ENCODE measurements around the gene FAM219A. TPM values are rescaled to one million over a fixed set of nuclear protein-coding genes. Genes with fewer than 3 reads are reported as not detected.

The FAM219A gene
- total RNA-seq, 1 donor from 2014 or later, result 22.9 TPM

DNA sequence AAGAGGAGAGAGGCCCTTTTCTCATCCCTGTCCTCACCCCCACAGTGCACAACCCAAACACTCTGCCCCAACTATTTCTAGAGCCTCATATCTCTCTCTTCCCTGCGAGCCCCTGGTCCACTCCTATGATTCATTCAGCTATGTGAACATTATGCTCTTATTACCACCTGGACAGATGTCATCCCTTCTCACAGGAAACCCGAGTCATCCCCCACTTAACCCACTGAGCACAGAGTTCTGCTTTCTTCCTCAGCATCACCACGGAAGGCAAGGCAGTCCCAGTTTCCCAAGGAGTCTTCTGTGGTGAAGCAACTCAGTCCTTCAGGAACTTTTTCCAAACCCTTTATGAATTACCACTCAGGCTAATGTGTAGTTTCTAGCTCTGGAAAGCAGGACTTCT, 1.6 kb upstream of the FAM219A start:
- peaks cover 35% of the 10 kb centered on the region for H3K4me1 ChIP-seq
- H3K4me3 ChIP-seq, result no peak overlapping the region
- no peaks in the 10 kb centered on the region for H3K9me3 ChIP-seq (replicated peaks)
- intact Hi-C loops (cut with micrococcal nuclease), result no loop called here
- no peaks in the 10 kb centered on the region for H3K27me3 ChIP-seq (ENCODE audit: low read depth)
- DNase-seq, result no peak
- H3K36me3 ChIP-seq, result no peaks in the 10 kb centered on the region
- H3K27ac ChIP-seq (replicated peaks), result no peak overlapping the region
- TF ChIP-seq, protein P1, sequence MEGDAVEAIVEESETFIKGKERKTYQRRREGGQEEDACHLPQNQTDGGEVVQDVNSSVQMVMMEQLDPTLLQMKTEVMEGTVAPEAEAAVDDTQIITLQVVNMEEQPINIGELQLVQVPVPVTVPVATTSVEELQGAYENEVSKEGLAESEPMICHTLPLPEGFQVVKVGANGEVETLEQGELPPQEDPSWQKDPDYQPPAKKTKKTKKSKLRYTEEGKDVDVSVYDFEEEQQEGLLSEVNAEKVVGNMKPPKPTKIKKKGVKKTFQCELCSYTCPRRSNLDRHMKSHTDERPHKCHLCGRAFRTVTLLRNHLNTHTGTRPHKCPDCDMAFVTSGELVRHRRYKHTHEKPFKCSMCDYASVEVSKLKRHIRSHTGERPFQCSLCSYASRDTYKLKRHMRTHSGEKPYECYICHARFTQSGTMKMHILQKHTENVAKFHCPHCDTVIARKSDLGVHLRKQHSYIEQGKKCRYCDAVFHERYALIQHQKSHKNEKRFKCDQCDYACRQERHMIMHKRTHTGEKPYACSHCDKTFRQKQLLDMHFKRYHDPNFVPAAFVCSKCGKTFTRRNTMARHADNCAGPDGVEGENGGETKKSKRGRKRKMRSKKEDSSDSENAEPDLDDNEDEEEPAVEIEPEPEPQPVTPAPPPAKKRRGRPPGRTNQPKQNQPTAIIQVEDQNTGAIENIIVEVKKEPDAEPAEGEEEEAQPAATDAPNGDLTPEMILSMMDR (IDR thresholded peaks at IDR 0.05; ENCODE audit: borderline replicate concordance), result no peak

DNA sequence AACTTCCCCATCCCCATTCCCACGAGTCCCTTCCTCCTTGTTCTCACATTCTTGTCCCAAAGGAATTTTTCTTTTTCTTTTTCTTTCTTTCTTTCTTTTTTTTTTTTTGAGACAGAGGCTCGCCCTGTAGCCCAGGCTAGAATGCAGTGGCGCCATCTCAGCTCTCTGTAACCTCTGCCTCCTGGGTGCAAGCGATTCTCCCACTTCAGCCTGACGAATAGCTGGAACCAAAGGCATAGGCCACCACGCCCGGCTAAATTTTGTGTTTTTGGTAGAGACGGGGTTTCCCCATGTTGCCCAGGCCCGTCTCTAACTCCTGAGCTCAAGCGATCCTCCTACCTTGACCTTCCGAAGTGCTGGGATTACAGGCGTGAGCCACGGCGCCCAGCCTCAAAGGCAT, 986 bp upstream of the FAM219A start:
- no peak for DNase-seq
- Histone ChIP-seq H3K36me3 (no peaks in the 10 kb centered on the region), H3K9me3 (replicated peaks) (no peaks in the 10 kb centered on the region), H3K4me3 (no peak overlapping the region), H3K27ac (replicated peaks) (no peak overlapping the region), H3K4me1 (peaks cover 41% of the 10 kb centered on the region), H3K27me3 (ENCODE audit: low read depth) (no peaks in the 10 kb centered on the region)
- intact Hi-C loops (cut with micrococcal nuclease), result no loop called here
- TF ChIP-seq, protein P1 (IDR thresholded peaks at IDR 0.05; ENCODE audit: borderline replicate concordance), result no peak

DNA sequence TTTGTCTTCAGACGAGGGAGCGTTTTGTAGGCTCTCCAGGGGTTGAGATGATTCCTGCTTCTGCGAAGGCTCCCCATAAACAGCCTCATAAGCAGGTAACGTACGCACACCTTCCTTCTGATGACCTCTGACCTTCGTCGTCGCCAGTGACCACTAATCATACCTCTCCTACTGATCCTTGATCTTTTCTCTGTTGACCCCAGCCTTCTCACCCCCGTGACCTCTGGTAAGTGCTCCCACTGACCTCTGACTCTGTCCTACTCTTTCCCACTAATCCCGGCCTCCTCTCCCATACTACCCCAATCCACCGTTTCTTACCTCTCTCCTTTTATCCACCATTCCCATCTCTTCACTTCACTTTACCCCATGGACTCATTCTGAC, 580 bp upstream of the FAM219A start:
- DNase-seq, result no peak
- TF ChIP-seq, protein P1 (IDR thresholded peaks at IDR 0.05; ENCODE audit: borderline replicate concordance), result no peak
- intact Hi-C loops (cut with micrococcal nuclease), result no loop called here

DNA sequence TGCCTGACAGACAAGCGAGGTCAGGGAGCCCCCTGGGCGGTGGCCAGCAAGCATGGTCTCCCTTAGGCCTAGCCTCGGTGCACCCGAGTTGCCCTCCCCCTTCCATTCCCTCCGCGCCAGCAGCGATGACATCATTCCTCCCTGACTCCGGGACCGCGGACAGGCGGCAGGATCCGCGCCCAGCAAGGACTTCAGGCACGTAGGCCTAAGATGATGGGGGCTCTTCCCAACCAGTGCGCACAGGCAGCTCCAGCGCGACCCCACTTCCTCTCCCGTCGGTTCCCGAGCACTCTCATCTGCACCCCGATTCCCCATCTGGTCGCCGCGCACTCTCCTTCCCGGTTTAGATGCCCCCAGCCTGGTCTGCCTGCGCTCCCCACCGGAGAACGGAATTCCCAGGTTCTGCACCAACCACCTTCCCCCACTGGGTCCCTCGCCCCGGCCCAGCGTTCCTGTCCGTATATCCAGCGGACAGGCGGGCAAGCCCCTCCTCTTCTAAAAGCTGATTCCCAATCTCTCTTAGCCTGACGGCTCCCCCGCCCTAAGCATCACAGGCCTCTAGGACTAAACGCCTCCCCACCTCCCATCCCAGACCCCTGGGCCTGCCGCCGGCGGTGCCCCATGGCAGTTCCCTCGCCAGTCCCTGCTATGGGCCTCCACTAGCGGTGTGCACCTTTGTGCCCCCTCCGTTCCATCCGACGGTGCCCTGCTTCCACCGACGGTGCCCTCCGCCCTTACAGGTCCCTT, 931 bp downstream of the FAM219A start:
- Histone ChIP-seq H3K4me1 (peaks cover 60% of the 10 kb centered on the region), H3K27me3 (ENCODE audit: low read depth) (no peaks in the 10 kb centered on the region), H3K9me3 (replicated peaks) (no peaks in the 10 kb centered on the region), H3K36me3 (no peaks in the 10 kb centered on the region), H3K27ac (replicated peaks) (peak overlapping the region; percentile 91), H3K4me3 (peak overlapping the region; percentile 98)
- TF ChIP-seq, protein P1 (IDR thresholded peaks at IDR 0.05; ENCODE audit: borderline replicate concordance), result no peak
- intact Hi-C loops (cut with micrococcal nuclease), result no loop called here
- DNase-seq, result peak; percentile 84

More for the DNA sequence above, 580 bp upstream of the FAM219A start:
- Histone ChIP-seq H3K36me3 (no peaks in the 10 kb centered on the region), H3K27ac (replicated peaks) (no peak overlapping the region), H3K4me1 (peaks cover 45% of the 10 kb centered on the region), H3K9me3 (replicated peaks) (no peaks in the 10 kb centered on the region), H3K27me3 (ENCODE audit: low read depth) (no peaks in the 10 kb centered on the region), H3K4me3 (peak overlapping the region; percentile 98)

DNA sequence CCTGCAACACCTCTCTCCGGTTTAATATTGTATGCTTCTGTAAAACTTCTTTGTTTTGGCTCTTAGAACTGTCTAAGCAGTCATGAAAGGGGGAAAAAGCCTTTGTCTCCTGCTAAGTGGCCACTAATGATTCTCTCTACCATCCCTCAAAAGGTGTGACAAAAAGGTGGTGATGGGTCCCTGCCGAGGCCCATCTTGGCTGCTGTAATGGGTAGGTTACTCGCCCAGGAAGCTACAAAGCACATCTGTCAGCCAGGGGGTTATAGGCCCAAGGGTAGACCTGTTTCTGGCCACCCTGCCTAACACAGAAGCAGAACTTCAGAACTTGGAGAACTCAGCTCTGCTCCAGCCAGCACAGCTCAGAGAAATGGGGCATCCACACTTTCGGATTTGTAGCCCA, 1.6 kb downstream of the FAM219A start:
- TF ChIP-seq, protein P1 (IDR thresholded peaks at IDR 0.05; ENCODE audit: borderline replicate concordance), result no peak
- intact Hi-C loops (cut with micrococcal nuclease), result no loop called here
- Histone ChIP-seq H3K9me3 (replicated peaks) (no peaks in the 10 kb centered on the region), H3K36me3 (no peaks in the 10 kb centered on the region), H3K27me3 (ENCODE audit: low read depth) (no peaks in the 10 kb centered on the region), H3K27ac (replicated peaks) (peak overlapping the region; percentile 91), H3K4me3 (peak overlapping the region; percentile 98), H3K4me1 (peaks cover 67% of the 10 kb centered on the region)
- DNase-seq, result no peak
